PC-3 (cell line): ENCODE results near the gene PRRX2. TPM values are rescaled to one million over a fixed set of nuclear protein-coding genes. Genes with fewer than 3 reads are reported as not detected.

Experiments
- ATAC-seq: fragments of 200-7000 bp; cut with Tn5 transposase; 2 replicates; pipeline ENCODE4 v1.9.1; 2020; ENCODE audit warnings: mild to moderate bottlenecking, moderate library complexity
- BruUV-seq: library from RNA; stranded (reverse); fragments of 400-500 nt; replicated peaks from 2 replicates; lab custom pipeline; 2021; lab: Mats Ljungman, UMichigan
- CTCF ChIA-PET: fragments of 300-600 bp; sonication (Branson Sonifier 250); formaldehyde crosslinking; loops from one replicate; lab custom pipeline; 2022; ENCODE audit warnings: antibody characterized with exemption; lab: Charles Lee
- POLR2A ChIA-PET: fragments of 300-600 bp; sonication (Branson Sonifier 250); formaldehyde crosslinking; loops from one replicate; lab custom pipeline; 2022; ENCODE audit warnings: antibody characterized with exemption; ENCODE audit not compliant: unreplicated experiment; lab: Charles Lee
- DNase-seq: peaks from one replicate; pipeline ENCODE4 v3.0.0-alpha.2; 2015
- H2AFZ ChIP-seq: fragments of 300-600 bp; sonication (generic); 2 replicates; pipeline ENCODE4 v1.6.0; 2016; ENCODE audit warnings: antibody characterized with exemption, low read length
- H3F3A ChIP-seq: fragments of 300-600 bp; sonication (generic); one replicate; pipeline ENCODE4 v1.6.0; 2017; ENCODE audit warnings: antibody characterized with exemption, low read length, control low read depth, mild to moderate bottlenecking; ENCODE audit not compliant: unreplicated experiment
- H3K27ac ChIP-seq: fragments of 300-600 bp; sonication (generic); 2 replicates; pipeline ENCODE4 v1.5.1; 2016; ENCODE audit warnings: mild to moderate bottlenecking, low read length
- H3K27me3 ChIP-seq: fragments of 300-600 bp; sonication (generic); 2 replicates; pipeline ENCODE4 v1.6.1; 2016; ENCODE audit warnings: low read length, mixed read lengths
- H3K36me3 ChIP-seq: fragments of 300-600 bp; sonication (generic); 2 replicates; pipeline ENCODE4 v1.6.1; 2016; ENCODE audit warnings: low read depth, mixed run types, low read length, mixed read lengths
- H3K4me1 ChIP-seq: fragments of 300-600 bp; sonication (generic); 2 replicates; pipeline ENCODE4 v1.5.1; 2016; ENCODE audit warnings: low read length; ENCODE audit not compliant: insufficient read depth
- H3K4me2 ChIP-seq: fragments of 300-600 bp; sonication (generic); 2 replicates; pipeline ENCODE4 v1.6.0; 2016; ENCODE audit warnings: low read length
- H3K4me3 ChIP-seq: fragments of 300-600 bp; sonication (generic); 2 replicates; pipeline ENCODE4 v1.5.1; 2016; ENCODE audit warnings: mild to moderate bottlenecking, low read length, mixed read lengths
- H3K79me2 ChIP-seq: fragments of 300-600 bp; sonication (generic); 2 replicates; pipeline ENCODE4 v1.6.1; 2017; ENCODE audit warnings: low read length, mixed read lengths
- H3K9ac ChIP-seq: fragments of 300-600 bp; sonication (generic); 2 replicates; pipeline ENCODE4 v1.6.0; 2016; ENCODE audit warnings: mild to moderate bottlenecking, low read length
- H3K9me2 ChIP-seq: fragments of 300-600 bp; sonication (generic); replicated peaks from 2 replicates; pipeline ENCODE4 v1.6.1; 2016; ENCODE audit warnings: mixed run types, low read length, mixed read lengths
- H3K9me3 ChIP-seq: fragments of 300-600 bp; sonication (generic); 2 replicates; pipeline ENCODE4 v1.6.1; 2016; ENCODE audit warnings: low read length, mixed read lengths
- H4K20me1 ChIP-seq: fragments of 300-600 bp; sonication (generic); 2 replicates; pipeline ENCODE4 v1.6.1; 2016; ENCODE audit warnings: low read length, mixed read lengths
- EZH2 ChIP-seq: fragments of 300-600 bp; sonication (generic); IDR thresholded peaks from one replicate; pipeline ENCODE4 v1.6.1; 2017; ENCODE audit warnings: antibody characterized with exemption, mild to moderate bottlenecking, low read length; ENCODE audit not compliant: unreplicated experiment
- EZH2phosphoT487 ChIP-seq: fragments of 300-600 bp; sonication (generic); IDR thresholded peaks from 2 replicates; pipeline ENCODE4 v1.6.1; 2018; ENCODE audit warnings: mild to moderate bottlenecking, antibody characterized with exemption, low read length, borderline replicate concordance
- intact Hi-C: fragments of 100-400 bp; cut with micrococcal nuclease; formaldehyde crosslinking; loops from 2 replicates; pipeline ENCODE4 v1.9.0; 2023
- total RNA-seq: library from RNA; depleted of rRNA; stranded (reverse); fragments of >200 nt; gene quantifications from 2 replicates; pipeline ENCODE4 v1.2.3, GENCODE V29; 2014
- TF ChIP-seq, protein P1 (sequence below): fragments of 300-600 bp; sonication (generic); conservative IDR thresholded peaks from 2 replicates; pipeline ENCODE4 v1.5.1; 2017; ENCODE audit warnings: antibody characterized with exemption, low read depth, mild to moderate bottlenecking, low read length

The PRRX2 gene
- total RNA-seq, 1 experiment from 2014 or later, result 0.47 TPM

- Histone ChIP-seq H3K4me1 (no peaks in the 10 kb centered on the region), H3K9me3 (no peaks in the 10 kb centered on the region), H3K9me2 (no peaks in the 10 kb centered on the region), H2AFZ (no peak overlapping the region), H3K4me3 (no peak overlapping the region), H4K20me1 (no peaks in the 10 kb centered on the region), H3K4me2 (no peak overlapping the region), H3K27me3 (peaks cover 2% of the 10 kb centered on the region; the same call in 1 of the 2 replicates), H3K9ac (no peak overlapping the region), H3K27ac (no peak overlapping the region), H3K79me2 (no peaks in the 10 kb centered on the region), H3K36me3 (no peaks in the 10 kb centered on the region), H3F3A (no peaks in the 10 kb centered on the region)
- intact Hi-C loops, result no loop called here
- DNase-seq (no peak), ATAC-seq (no peak)
- CTCF ChIA-PET, result no interaction called here
- POLR2A ChIA-PET, result no interaction called here
- no peak for TF ChIP-seq EZH2
- no peak for TF ChIP-seq EZH2phosphoT487
- BruUV-seq, result no TSS peak
Observed at GRCh38 chr9:129667378-129667777, 1.9 kb downstream of the PRRX2 start.

DNA sequence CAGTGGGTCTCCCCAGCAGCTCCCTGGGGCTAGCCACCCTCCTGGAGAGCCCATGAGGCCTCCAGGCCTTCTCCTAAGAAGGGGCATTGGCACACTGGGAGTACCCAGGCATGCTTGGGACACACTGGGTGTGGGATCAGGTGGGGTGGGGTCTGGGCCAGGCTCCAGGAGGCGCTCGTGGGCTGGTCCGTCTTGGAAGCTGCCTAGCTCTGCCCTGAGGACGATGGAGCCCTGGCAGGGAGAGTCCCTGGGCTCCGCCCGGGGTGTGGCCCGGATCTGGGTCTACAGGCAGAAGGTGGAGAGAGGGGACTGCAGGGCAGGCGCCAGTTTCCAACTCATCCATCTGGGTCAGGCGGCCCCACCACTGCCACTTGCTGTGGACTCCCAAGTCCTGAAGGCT is 2.4 kb downstream of the PRRX2 start:
- H4K20me1 ChIP-seq, result no peaks in the 10 kb centered on the region
- no peak overlapping the region for H3K4me2 ChIP-seq
- ChIA-PET POLR2A (no interaction called here), CTCF (no interaction called here)
- no peak overlapping the region for H3K9ac ChIP-seq
- H3K27ac ChIP-seq, result no peak overlapping the region
- no TSS peak for BruUV-seq
- no peaks in the 10 kb centered on the region for H3K4me1 ChIP-seq
- ATAC-seq (no peak), DNase-seq (peak; percentile 19)
- H2AFZ ChIP-seq, result no peak overlapping the region
- H3K27me3 ChIP-seq, result peaks cover 2% of the 10 kb centered on the region; the same call in 1 of the 2 replicates
- no peaks in the 10 kb centered on the region for H3F3A ChIP-seq
- intact Hi-C loops, result no loop called here
- no peak for TF ChIP-seq EZH2phosphoT487
- TF ChIP-seq EZH2, result no peak
- TF ChIP-seq, protein P1, sequence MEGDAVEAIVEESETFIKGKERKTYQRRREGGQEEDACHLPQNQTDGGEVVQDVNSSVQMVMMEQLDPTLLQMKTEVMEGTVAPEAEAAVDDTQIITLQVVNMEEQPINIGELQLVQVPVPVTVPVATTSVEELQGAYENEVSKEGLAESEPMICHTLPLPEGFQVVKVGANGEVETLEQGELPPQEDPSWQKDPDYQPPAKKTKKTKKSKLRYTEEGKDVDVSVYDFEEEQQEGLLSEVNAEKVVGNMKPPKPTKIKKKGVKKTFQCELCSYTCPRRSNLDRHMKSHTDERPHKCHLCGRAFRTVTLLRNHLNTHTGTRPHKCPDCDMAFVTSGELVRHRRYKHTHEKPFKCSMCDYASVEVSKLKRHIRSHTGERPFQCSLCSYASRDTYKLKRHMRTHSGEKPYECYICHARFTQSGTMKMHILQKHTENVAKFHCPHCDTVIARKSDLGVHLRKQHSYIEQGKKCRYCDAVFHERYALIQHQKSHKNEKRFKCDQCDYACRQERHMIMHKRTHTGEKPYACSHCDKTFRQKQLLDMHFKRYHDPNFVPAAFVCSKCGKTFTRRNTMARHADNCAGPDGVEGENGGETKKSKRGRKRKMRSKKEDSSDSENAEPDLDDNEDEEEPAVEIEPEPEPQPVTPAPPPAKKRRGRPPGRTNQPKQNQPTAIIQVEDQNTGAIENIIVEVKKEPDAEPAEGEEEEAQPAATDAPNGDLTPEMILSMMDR, result no peak; the same call in 1 of the 2 replicates
- no peak overlapping the region for H3K4me3 ChIP-seq
- no peaks in the 10 kb centered on the region for H3K79me2 ChIP-seq
- no peaks in the 10 kb centered on the region for H3K9me2 ChIP-seq
- no peaks in the 10 kb centered on the region for H3K36me3 ChIP-seq
- no peaks in the 10 kb centered on the region for H3K9me3 ChIP-seq

- no peaks in the 10 kb centered on the region for H3K79me2 ChIP-seq
- no peaks in the 10 kb centered on the region for H3F3A ChIP-seq
- intact Hi-C loops, result no loop called here
- no peak overlapping the region for H2AFZ ChIP-seq
- TF ChIP-seq, protein P1, result no peak
- TF ChIP-seq EZH2phosphoT487, result no peak
- no peak for TF ChIP-seq EZH2
- H3K9me3 ChIP-seq, result no peaks in the 10 kb centered on the region
- H3K27ac ChIP-seq, result no peak overlapping the region
- no peak overlapping the region for H3K4me3 ChIP-seq
- no peaks in the 10 kb centered on the region for H3K9me2 ChIP-seq
- H3K4me2 ChIP-seq, result no peak overlapping the region
- CTCF ChIA-PET, result no interaction called here
- H3K27me3 ChIP-seq, result peaks cover 2% of the 10 kb centered on the region; the same call in 1 of the 2 replicates
- DNase-seq (peak; percentile 5), ATAC-seq (no peak)
- H4K20me1 ChIP-seq, result no peaks in the 10 kb centered on the region
- H3K9ac ChIP-seq, result no peak overlapping the region
- no TSS peak for BruUV-seq
- no peaks in the 10 kb centered on the region for H3K4me1 ChIP-seq
- POLR2A ChIA-PET, result no interaction called here
- H3K36me3 ChIP-seq, result no peaks in the 10 kb centered on the region
Observed at GRCh38 chr9:129669141-129669718, 3.8 kb downstream of the PRRX2 start.
